Measurements from ENCODE around the gene RGS17.
"Not testable (repeated sequence)": the region's sequence is repeated elsewhere in the genome, so short reads cannot be mapped to it uniquely, and the experiment has no call there.

The RGS17 gene

DNA sequence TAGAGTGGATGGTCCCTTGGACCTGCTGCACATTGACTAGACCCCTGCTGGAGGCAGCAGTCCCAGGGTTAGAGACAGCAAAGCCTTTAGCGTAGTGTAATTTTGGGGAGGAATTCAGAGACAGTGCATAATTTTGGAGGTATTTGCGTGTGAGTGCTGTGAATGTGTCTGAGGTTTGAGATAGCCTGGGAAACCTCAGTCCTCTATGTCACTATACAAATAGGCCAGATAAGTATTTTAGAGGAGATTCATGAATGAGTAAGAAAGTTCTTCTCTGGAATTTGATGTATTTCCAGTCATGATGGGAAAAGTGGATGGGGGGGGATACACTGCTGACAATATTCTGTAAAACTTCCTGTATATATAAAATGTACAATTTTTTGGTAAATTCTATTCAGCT is 102.8 kb downstream of the RGS17 start:
- no peak for ATAC-seq

DNA sequence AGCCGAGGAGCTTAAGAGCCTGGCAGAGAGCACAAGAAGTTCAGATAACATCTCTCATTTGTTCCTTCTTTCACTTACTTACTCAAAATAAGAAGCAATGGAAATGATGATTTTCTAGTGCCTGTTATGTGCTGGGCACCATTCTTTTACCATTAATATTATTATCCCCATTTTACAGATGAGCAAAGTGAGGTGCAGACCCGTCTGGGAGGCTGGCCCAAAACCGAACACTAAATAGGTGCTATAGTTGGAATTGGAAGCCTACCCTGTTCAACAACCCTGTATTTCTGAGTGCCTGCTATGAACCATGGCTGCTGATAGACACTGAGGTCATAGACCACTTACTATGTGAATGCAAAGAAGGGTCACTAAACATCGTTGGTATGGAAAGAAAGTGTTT is 103.6 kb downstream of the RGS17 start:
- no peak for ATAC-seq

- no peak for ATAC-seq
Measured at GRCh38 chr6:153024709-153025017, 106.4 kb downstream of the RGS17 start.

DNA sequence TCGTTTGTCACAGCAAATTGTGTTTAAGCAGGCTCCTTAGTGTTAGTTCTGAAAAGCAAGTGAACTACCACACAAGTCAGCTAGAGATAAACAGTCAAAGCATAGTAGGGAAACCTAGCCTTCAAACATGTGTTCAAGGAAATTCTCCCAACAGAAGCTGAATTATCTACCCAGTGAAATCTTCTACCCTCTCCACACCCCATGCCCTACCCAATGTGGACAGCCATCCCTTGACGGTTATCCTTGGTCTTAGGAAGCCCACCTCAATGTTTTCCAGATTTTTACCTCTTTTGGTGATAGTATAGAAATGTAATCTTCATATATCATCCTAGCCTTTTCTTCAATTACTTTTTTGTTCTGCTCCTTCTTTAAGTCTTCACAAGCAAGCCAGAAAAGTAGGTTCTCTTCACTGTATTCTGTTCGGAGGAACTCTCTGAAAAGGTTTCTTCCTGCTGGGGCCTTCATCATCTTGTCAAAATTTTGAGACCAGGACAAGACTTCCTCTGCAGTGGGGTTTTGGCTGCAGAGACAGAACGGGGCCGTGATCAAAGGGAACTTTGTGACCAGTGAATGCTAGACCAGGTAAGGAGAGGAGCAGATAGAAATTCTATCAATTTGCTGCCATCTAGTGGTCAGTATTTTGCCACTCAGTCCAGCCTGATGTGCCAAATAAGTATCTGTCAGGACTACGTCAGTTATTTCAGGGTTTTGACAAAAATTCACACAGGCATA is 106.9 kb downstream of the RGS17 start:
- ATAC-seq: peak; percentile 84 to 91

DNA sequence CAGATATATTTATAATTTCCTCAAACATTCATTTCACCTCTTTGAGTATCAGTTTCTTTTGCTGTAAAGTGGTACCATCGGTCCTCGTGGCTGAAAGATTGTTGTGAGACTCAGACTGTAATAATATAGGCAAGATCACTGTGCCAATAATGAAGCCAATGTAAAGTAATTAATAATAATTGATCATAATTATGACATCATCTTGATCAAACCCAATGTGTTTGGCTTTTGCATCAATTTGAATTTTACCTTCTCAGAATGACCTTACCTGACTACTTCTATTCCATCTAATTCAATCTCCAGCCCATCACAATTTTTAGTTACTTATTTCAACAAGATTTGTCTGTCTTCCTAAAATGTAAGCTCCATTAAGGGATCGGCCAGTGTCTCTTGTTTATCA is 112.7 kb downstream of the RGS17 start:
- ATAC-seq: no peak

GRCh38 chr6:153016846-153017245 is 114.2 kb downstream of the RGS17 start:
- no peak for ATAC-seq

- ATAC-seq: no peak
Measured at GRCh38 chr6:153015094-153015640, 115.9 kb downstream of the RGS17 start.

- no peak for ATAC-seq
Measured at GRCh38 chr6:153013438-153013837, 117.6 kb downstream of the RGS17 start.

GRCh38 chr6:153012856-153013255 is 118.2 kb downstream of the RGS17 start:
- no peak for ATAC-seq

- ATAC-seq: no peak
Measured at GRCh38 chr6:153003366-153003690, 127.8 kb downstream of the RGS17 start.

GRCh38 chr6:153002613-153003365 is 128.3 kb downstream of the RGS17 start, which contains the start of gene MTRF1L:
TSS of gene MTRF1L (minus strand) at chr6:153002709. CDS start at chr6:153002685, 24 bp downstream.
- peak; percentile 88 for ATAC-seq

DNA sequence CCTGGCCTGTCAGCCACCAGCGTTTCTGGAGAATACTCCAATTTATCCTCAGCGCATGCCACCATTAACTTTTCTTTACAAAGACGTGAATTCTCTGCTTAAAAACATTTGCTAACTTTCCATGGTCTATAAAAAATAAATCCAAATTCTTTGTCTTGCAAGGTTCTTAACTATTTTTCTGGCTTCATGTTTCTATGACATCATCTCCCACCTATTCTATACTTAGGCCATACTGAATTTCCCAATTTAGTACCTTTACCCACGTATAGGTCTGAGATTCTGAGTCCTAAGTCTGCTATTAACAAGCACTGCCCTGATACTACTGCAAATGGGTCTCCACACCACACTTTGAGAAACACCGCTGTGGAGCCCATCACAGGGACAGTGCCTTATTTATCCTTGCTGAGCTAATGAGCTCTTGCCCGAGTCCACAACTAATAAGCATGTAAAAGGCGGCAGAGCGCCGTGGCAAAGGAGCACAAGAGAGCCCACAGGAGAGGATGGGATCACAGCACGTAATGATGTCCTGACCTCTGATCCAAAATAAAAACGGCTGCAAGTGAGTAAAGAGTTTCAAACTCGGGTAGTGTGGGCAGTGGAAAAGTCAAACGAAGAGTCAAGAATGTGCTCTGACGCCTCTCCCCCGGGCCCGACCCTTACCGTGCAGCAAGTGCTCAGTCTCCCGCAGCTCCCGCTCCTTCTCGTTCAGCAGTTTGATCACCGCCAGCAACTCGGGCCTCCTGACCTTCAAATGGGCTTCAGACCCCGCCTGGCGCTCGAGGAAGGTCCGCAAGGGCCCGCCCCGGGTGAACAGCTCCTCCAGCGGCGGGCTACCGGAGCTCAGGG is 129.1 kb downstream of the RGS17 start:
- ATAC-seq: peak; percentile 8 to 9

- not testable (repeated sequence) for ATAC-seq
Measured at GRCh38 chr6:153000790-153001189, 130.3 kb downstream of the RGS17 start.

- no peak for ATAC-seq
Measured at GRCh38 chr6:153000243-153000642, 130.8 kb downstream of the RGS17 start.

DNA sequence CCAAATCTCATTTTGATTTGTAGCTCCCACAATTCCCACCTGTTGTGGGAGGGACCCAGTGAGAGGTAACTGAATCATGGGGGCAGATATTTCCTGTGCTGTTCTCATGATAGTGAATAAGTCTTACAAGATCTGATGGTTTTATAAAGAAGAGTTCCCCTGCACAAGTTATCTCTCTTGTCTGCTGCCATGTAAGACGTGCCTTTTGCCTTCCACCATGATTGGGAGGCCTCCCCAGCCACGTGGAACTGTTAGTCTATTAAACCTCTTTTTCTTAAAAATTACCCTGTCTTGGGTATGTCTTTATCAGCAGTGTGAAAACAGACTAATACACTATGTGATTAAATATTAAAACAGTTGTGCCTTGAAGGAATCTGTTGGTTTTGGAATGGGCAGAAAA is 131.5 kb downstream of the RGS17 start:
- not testable (repeated sequence) for ATAC-seq

- ATAC-seq: peak; percentile 25 to 48
Measured at GRCh38 chr6:152993847-152994246, 137.2 kb downstream of the RGS17 start.

DNA sequence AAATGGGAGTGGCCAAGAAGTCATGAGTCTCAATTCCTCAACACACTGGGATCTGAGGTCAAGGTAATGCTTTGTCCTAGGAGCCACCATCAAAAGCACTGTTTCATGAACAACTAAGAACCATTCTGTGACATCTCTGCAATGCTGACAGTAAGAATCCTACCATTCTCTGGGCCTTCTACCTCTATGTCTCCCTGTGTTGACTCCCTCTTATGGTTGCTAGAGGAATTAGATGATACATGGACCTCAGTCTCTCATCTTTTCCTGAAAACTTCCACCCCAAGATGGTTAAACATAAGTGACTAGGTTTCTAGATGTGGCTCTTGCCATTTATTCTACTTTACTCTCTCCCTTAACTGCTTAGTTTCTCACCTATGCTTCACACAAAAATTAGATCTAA is 137.7 kb downstream of the RGS17 start:
- ATAC-seq: peak in 1 of 2 donors; percentile 17

DNA sequence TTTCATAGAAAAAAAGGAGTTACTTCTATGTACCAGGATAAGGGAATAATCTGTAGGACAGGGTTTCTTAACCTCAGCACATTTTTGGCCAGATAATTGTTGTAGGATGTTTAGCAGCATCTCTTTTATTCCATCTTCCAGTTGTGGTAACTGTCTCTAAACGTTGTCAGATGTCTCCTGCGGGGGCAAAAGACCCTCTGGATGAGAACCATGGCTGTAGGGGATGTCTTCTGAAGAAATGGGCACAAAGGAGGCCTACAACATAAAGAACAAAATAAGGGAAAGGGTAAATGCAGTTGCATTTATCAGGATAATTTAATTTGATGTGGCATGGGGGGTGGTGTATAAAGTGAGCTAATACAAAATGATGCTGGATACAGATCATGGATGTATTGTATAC is 144.1 kb downstream of the RGS17 start:
- no peak for ATAC-seq

DNA sequence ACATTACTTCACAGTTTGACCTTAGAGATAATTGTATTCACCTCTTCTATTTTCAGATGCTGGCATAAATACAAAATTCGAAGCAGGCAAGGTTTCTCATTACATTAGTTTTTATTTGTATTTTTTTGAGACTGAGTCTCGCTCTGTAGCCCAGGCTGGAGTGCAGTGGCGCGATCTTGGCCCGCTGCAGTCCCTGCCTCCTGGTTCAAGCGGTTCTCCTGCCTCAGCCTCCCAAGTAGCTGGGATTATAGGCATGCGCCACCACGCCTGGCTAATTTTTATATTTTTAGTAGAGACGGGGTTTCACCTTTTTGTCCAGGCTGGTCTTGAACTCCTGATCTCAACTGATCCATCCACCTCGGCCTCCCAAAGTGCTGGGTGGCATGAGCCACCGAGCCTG is 145.8 kb downstream of the RGS17 start:
- not testable (repeated sequence) for ATAC-seq

GRCh38 chr6:152984513-152984872 is 146.6 kb downstream of the RGS17 start:
- ATAC-seq: no peak

DNA sequence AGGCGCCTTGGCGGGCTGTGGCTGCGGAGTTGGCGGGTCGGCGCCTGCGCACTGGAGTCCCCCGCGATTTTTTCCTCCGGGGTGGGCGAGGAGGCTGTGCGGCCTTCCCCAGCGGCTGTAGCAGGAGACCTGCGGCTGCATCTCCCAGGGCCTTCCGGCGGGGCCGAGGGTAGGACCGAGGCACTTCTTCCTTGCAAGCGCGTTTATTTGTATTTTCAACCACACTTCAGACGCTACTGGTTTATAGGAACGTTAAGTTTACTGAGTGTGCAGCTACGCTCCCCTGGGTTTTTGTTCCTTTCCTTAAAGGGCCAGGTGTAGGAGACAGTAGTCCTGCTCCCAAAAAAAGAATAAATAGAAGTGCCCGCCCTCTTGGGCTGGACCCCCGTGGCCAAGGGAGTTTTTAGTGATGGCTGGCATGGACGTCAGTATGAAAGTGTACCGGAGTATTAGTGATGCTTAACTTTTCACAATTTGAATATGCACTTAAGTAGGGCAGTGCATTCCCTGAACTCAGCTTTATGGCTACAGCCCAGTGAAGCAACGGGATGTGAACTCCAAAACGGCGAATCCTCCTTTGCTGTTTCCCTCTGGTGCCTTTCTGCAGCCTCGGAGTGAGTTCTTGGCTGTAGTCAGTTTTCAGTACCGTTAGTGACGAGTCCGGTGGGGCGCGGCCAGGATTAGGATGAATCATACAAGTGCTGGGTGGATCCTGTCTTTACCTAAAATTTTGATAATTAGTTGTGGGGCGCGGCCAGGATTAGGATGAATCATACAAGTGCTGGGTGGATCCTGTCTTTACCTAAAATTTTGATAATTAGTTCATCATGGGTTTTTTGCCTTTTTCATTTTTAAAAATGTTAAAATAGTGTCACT is 147.2 kb downstream of the RGS17 start:
- peak; percentile 41 to 42 for ATAC-seq

Measured in activated CD4-positive, CD25-positive, alpha-beta regulatory T cell treated with anti-CD3 and anti-CD28 coated beads, Interleukin-2, amount 50 U/mL, for 24 hours (primary cell).